Activated gamma-delta T cell treated with Interleukin-2 at 50 U/mL for 16 hours (primary cell): ENCODE data around the gene DENND1A.
"Not testable (repeated sequence)": the region's sequence is repeated elsewhere in the genome, so short reads cannot be mapped to it uniquely, and the experiment has no call there.

ENCODE experiments used
- DNase-seq: peaks from one replicate; pipeline ENCODE4 v3.0.0-alpha.2; 2020

The DENND1A gene

GRCh38 chr9:123445981-123446610, 483.8 kb downstream of the DENND1A start:
- no peak for DNase-seq

GRCh38 chr9:123445116-123445515, 484.8 kb downstream of the DENND1A start:
- no peak for DNase-seq

GRCh38 chr9:123441769-123442168, 488.2 kb downstream of the DENND1A start:
- no peak for DNase-seq

DNA sequence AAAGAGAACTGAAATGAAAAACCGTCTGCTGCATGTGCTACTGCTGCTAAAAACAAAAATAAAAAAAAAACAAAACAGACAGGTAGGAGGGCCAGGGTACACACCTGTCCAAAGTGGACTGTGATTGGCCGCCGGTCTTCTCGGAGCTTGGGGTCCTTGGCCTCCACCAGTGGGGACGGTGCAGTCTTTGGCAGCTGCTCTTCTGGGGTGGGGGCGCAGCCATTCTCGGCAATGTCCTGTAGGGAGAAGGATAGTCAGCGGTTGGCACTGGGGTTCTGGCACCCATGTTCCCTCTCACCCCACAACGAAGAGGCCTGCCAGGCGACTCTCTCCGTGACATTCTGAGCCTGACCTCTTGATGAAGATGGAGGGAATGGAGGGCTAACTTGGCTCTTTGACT, 489.7 kb downstream of the DENND1A start:
- no peak for DNase-seq

- no peak for DNase-seq
These were observed 491.1 kb downstream of the DENND1A start for GRCh38 chr9:123438821-123439220.

GRCh38 chr9:123438321-123438720, 491.6 kb downstream of the DENND1A start:
- DNase-seq = no peak

GRCh38 chr9:123437201-123437600, 492.7 kb downstream of the DENND1A start:
- no peak for DNase-seq

GRCh38 chr9:123435471-123435870, 494.5 kb downstream of the DENND1A start:
- no peak for DNase-seq

- no peak for DNase-seq
These were observed 495.2 kb downstream of the DENND1A start for GRCh38 chr9:123434619-123435240.

DNA sequence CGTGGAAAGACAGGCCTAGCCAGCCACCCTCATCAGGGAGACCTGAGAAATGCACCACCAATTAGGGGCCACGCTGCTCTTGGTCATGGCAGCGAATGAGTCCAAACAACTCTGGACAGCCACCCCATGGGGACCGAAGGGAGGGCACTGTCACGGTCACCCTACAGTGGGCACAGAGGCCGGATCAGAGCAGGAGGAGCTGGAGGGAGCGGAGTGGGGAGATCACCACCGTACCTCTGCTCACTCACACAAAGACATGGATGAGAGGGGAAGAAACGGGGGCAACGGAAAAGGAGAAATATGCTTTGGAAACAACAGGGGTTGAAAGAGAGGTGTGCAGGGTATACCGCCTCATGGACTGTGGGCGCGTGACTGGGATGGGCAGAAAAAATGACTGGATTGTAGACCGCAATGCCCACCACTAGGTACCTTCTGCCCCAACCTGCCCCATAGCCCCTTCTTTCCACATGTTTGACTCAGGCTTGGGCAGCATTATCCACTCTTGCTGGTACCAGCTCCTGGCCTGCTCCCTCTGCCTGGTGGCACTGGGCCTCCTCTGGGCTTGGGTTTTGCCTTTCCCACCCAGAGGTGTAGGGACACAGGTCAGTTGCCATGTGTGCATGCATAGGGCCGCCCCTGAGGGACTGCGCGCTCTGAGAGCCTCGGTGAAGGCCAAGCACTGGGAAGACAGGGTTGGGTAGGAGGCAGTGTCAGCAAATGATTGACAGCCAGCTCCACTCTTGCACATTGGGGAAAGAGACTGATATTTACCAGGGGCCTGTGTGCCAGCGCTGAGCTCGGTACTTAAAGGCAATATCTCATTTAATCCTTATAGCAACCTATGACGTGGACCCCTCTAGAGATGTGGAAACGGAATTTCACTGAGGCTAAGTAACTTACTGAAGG, 497.3 kb downstream of the DENND1A start:
- no peak for DNase-seq

DNA sequence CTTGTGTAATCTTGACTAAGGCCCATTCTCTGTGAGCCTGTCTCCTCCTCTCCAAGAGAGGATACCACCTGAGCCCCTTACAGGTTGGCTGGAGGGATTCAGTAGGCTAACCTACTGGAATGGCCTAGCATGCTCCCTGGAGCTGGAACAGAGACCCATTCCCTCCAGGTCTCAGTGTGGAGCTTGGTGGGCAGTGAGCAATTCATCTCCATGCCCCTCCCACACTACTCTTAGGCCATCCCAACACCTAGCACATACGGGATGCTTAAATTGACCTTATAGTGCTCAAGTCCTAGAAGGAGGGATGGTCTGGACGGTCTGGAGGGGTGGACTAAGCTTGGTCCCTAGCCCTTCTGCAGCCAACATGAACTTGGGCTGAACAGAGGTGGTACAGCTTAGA, 498.3 kb downstream of the DENND1A start:
- no peak for DNase-seq

- not testable (repeated sequence) for DNase-seq
These were observed 501.5 kb downstream of the DENND1A start for GRCh38 chr9:123428450-123428849.

DNA sequence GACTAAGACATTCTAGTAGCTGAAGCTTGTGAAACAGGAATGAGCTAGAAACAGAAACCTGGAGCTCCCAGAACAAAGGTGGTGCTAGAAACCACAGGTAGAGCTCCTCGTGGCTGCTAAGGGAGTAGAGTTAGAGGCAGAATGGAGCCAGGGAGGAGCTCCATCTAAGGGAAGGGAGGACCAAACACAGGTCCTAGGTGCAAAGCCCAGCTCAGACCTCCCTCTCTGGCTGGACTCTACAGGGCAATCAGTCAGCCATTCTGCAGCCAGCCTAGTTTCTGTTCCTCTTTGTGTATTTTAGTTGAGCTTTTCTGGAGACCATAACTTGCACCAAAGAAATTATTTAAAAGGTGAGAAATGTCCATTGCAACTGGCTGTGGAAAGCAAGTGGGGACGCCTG, 503.5 kb downstream of the DENND1A start:
- no peak for DNase-seq

DNA sequence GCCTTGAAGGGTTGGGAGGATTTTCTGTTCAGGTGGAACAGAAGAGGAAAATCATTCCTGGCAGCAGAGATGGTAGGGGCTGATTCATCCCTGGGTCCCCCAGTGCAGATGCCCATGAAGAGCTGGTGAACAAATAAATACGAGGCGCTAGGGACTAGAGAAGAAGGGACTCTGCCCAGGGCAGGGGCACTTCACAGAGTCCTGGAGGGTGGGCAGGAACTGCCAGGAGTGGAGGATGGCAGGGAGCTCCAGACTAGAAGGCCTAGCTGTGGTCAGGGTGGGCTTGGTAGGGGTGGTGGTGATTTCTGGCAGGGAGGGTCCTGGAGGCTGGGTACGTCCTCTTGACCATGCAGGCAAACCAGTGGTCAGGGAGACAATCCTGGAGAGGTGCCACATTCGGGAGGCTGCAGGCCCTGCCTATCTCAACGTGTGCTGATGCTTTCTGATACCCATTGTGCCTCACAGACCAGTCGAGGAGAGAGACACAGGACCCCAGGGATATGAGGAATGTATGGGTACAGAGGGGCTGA, 504.0 kb downstream of the DENND1A start:
- DNase-seq = no peak

GRCh38 chr9:123425261-123425821, 504.6 kb downstream of the DENND1A start:
- DNase-seq = no peak

DNA sequence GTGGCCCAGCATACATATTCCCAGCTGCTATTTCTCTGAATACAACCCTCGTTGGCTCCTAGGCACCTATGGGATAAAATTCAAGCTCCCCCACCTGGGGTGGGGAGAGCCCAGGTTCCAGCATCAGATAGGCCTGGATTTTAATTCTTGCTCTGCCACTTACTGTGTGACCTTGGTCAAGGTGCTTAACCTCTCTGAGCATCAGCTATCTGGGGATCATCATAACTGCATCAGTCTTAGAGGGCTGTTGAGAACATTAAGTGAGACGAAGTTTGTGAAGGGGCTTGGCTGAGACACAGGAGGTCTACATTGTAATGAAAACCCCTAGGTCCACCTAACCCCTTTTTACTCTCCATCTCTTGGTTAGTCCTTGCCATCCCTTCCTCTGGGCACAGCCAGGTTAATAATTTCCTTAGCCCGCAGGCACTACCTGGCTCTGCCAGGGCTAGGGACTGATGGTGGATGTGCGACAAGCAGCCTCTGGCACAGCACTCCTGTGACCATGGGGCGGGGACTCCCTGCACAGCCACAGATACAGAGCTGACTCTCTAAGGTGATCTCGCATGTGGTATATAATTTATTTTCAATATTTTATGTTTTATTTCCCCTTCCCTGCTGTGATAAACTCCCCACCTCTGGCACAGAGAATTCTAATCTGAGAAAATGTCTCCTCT, 505.2 kb downstream of the DENND1A start:
- no peak for DNase-seq

- DNase-seq = no peak
These were observed 505.8 kb downstream of the DENND1A start for GRCh38 chr9:123424131-123424530.

DNA sequence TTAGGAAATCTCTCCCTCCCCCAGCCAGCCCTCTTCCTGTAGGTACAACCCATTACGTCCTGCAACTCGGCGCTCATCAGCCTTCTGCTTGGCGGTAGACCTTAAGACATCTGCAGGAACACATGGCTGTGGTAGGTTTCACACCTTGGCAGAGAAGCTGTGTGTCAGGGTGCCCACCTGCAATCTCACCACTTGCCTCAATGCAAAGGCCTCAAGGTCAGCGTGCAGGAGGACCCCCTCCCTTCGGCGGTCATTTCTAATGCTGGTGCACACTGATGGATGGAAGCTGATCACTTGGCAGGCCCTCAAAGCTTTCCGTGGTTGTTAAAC, 506.6 kb downstream of the DENND1A start:
- DNase-seq = no peak

- no peak for DNase-seq
These were observed 507.2 kb downstream of the DENND1A start for GRCh38 chr9:123422635-123423310.

DNA sequence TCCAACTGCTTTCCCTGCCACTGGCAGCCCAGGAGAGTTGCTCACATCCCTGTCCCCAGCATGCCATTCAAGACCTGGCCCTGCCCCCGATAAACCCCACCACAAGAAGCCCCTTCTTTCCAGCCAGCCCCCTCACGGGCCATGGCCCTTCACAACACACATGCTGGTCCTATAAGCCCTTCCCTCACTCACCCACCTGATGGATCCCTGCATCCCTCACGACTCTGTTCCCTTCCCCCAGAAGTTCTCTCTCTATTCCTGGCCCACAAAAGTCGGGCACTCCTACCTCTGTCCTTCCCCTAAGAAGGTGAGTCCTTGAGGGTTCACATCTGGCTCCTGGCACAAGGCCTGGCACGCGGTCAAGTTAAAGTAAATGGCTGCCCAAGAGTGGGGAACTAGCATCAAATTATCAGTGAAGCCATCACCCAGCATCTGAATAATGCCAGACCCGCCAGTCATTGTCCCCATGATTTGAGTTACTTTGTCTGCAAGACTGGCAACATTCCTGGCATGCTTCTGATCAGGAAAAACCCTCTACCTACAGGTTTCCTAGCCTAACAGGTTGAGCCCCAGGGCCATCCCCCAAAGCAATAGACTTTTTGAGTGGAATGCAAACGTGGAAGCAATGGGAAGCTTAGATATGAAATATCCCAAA, 508.0 kb downstream of the DENND1A start:
- no peak for DNase-seq

- DNase-seq = no peak
These were observed 508.7 kb downstream of the DENND1A start for GRCh38 chr9:123421186-123421585.
